Measurements from ENCODE around the gene MILR1. TPM values are rescaled to one million over a fixed set of nuclear protein-coding genes. Genes with fewer than 3 reads are reported as not detected.

MILR1 gene
- total and polyA plus RNA-seq, 8 donors: 2.6 to 34.4 (median 4.7) TPM

DNA sequence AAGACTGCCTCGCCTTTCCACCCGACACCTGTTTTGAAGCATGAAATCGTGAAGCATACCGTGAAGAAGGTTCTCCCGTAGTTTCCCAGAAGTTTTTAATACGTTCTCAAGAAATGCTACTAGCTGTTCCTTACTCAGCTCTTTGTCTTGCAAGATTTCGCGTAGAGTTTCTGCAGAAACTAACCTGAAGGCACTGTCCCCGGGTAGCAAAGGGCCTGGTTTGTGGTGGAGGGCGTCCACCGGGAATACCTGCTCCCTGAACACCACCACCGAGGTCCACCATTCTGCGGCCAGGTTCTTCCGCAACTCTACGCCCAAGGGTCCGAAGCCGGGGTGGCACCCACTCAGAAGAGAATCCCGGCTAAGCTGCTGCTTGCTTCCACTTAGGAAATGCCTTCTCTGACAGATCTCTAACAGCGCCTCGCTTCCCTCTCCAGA, 47.5 kb downstream of the MILR1 start:
- TF ChIP-seq CTCF (IDR thresholded peaks at IDR 0.05): no peak
- intact Hi-C loops (cut with DNase I): loop anchor here in 1 of 2 donors (10.0 kb wide), 1 partner anchor 172 kb away; no protein-coding TSS in a partner anchor
- H3K9me3 ChIP-seq: no peaks in the 10 kb centered on the region
- no peak for DNase-seq
- H3K27ac ChIP-seq: peak overlapping the region; percentile 81 to 88
- no peaks in the 10 kb centered on the region for H3K27me3 ChIP-seq
- peak; percentile 25 for ATAC-seq
- peaks cover 9 to 51% of the 10 kb centered on the region in 2 donors for H3K36me3 ChIP-seq
- H3K4me3 ChIP-seq: peak overlapping the region; percentile 41 to 75
- H3K4me1 ChIP-seq: peaks cover 21 to 89% of the 10 kb centered on the region in 2 donors

GRCh38 chr17:64496786-64497564, 48.1 kb downstream of the MILR1 start, which contains the start of gene POLG2:
POLG2 (minus strand) TSS chr17:64497054; CDS start chr17:64496968, 86 bp downstream.
- H3K9me3 ChIP-seq: no peaks in the 10 kb centered on the region
- DNase-seq (peak; percentile 86 to 98 (median 94)), ATAC-seq (peak; percentile 97)
- H3K27me3 ChIP-seq: no peaks in the 10 kb centered on the region
- peak within 1 kb of the TSS; percentile 81 to 88 for H3K27ac ChIP-seq
- peaks cover 21 to 93% of the 10 kb centered on the region in 2 donors for H3K4me1 ChIP-seq
- TF ChIP-seq CTCF (IDR thresholded peaks at IDR 0.05): peak; percentile 32 to 34
- intact Hi-C loops (cut with DNase I): loop anchor here in 1 of 2 donors (10.0 kb wide), 1 partner anchor 172 kb away; no protein-coding TSS in a partner anchor
- H3K36me3 ChIP-seq: peaks cover 15 to 57% of the 10 kb centered on the region in 2 donors
- peak within 1 kb of the TSS; percentile 41 to 75 for H3K4me3 ChIP-seq

- DNase-seq (no peak), ATAC-seq (no peak)
- H3K4me1 ChIP-seq: peaks cover 21 to 93% of the 10 kb centered on the region in 2 donors
- H3K4me3 ChIP-seq: peak overlapping the region in 1 of 2 donors; percentile 75
- H3K36me3 ChIP-seq: peaks cover 21 to 57% of the 10 kb centered on the region in 2 donors
- TF ChIP-seq CTCF (IDR thresholded peaks at IDR 0.05): no peak
- peak overlapping the region; percentile 81 to 88 for H3K27ac ChIP-seq
- no peaks in the 10 kb centered on the region for H3K9me3 ChIP-seq
- H3K27me3 ChIP-seq: no peaks in the 10 kb centered on the region
- intact Hi-C loops (cut with DNase I): loop anchor here in 1 of 2 donors (10.0 kb wide), 1 partner anchor 173 kb away; no protein-coding TSS in a partner anchor
Observed at GRCh38 chr17:64497565-64498035, 48.7 kb downstream of the MILR1 start.

- intact Hi-C loops (cut with DNase I): loop anchor here in 1 of 2 donors (10.0 kb wide), 1 partner anchor 174 kb away; no protein-coding TSS in a partner anchor
- no peak overlapping the region for H3K4me3 ChIP-seq
- TF ChIP-seq CTCF (IDR thresholded peaks at IDR 0.05): no peak
- no peaks in the 10 kb centered on the region for H3K27me3 ChIP-seq
- peak overlapping the region in 1 of 2 donors; percentile 88 for H3K27ac ChIP-seq
- peaks cover 27 to 95% of the 10 kb centered on the region in 2 donors for H3K4me1 ChIP-seq
- H3K36me3 ChIP-seq: peaks cover 27 to 58% of the 10 kb centered on the region in 2 donors
- DNase-seq (no peak), ATAC-seq (no peak)
- no peaks in the 10 kb centered on the region for H3K9me3 ChIP-seq
Observed at GRCh38 chr17:64498308-64499203, 49.6 kb downstream of the MILR1 start.
